HTERT RPE-1 (cell line): ENCODE measurements around the gene HFM1.

Experiments
- in situ Hi-C: fragments of 300-500 bp; cut with MboI; formaldehyde crosslinking; loops from 4 replicates; pipeline ENCODE4 v1.14.3; 2020; ENCODE audit warnings: low sequenced_read_pairs

The HFM1 gene

DNA sequence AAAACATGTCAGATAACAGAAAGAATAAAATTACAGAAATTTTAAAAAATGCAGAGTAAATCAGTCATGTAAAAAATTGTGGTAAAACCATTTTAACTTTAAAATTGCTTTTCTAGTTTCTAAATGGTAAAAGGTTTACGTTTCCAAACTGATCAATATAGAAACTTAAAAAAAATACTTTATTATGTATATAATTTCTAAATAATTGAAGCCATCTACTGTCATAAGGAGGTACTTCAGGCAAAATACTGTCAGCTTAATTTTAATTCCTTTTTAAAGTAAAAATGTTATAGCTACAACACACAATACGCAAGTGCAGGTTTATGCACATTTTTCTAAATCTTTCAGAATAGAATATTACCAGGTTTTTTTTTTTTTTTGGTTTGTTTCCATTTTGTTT, 159.9 kb downstream of the HFM1 start:
- in situ Hi-C loops, result no loop called here

DNA sequence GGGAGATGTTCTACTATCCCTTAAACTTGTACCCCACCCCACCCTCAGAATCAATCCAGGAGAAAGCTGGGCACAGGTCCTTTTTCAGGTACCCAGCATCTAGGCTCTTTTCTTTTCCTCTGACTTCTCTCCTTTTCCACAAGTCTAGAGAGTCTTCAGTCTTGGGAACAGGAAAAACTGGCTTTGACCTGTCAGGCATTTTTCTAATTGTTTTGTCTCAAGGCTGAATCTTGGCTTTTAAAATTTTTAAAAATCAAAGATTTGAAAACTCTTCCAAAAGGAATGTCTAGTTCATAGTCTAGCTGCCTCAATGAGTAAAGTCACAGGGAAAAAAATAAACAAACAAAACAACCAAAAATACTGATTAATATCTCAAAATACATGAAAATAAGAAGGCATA, 161.5 kb downstream of the HFM1 start:
- in situ Hi-C loops, result no loop called here

DNA sequence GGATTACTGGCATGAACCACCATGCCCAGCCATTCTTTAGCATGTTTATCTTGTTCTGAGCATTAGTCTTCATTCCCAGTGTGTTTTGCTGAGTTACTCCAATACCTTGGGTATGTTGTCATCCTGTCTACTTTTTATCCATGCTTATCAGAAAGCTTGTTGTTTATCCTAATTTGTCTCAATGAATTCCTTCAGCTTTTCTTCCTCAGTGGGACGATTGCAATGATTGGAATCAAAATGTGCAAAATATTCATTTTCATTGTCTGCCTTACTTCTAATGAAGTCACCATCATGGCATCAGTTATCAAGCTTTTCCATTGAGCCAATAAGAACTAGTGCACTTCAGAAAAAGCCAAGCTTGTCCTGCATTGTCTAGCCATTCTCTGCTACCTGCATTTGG, 170.5 kb downstream of the HFM1 start:
- in situ Hi-C loops, result no loop called here

DNA sequence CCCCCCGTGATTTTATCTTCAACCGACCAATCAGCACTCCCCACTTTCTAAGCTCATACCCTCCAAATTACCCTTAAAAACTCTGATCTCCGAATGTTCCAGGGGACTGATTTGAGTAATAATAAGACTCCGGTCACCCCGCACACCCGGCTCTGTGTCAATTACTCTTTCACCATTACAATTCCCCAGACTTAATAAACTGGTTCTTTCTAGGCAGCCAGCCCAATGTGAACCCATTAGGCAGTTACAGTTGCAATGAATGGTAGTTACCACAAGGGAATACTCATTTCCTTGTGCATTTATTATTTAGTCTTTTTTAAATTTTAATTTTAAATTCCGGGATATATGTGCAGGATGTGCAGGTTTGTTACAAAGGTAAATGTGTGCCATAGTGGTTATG, 177.9 kb downstream of the HFM1 start:
- in situ Hi-C loops, result no loop called here

DNA sequence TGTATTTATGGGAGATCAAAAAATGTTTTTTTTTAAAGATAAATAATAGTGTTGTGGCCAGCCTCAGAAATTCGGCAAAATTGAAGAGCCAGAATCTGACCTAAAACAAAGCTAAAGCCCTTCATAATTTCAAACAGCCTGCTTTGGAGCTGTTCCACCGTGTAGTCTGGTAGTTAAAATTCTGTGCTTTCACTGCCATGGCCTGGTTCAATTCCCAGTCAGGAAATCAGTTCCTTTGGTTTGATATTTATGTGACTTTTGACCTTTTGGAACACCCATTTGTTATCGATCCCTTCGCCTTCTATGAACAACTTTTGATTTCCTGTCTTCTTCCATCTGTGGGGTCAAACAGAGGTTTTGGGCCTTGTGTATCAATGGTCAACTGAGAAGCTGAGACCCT, 179.8 kb downstream of the HFM1 start:
- in situ Hi-C loops, result no loop called here

DNA sequence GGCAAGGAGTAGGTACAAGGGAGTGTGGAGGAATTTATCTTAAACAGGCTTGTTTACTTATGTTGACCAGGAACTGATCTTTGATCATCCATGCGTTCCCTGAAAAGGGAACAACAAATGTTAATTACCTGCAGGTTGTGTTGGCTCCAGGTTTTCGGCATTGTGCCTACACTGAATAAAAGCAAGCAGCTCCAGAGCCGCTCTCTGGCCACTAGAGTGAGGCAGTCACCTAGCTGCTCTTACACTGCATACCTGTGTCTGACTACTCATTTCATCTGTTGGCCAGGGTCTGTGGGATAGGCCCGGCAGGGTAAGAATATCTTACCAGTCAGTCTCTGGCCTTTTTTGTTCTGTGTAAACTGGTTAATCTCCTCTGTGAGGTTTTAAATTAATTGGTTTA, 183.6 kb downstream of the HFM1 start:
- in situ Hi-C loops, result no loop called here

DNA sequence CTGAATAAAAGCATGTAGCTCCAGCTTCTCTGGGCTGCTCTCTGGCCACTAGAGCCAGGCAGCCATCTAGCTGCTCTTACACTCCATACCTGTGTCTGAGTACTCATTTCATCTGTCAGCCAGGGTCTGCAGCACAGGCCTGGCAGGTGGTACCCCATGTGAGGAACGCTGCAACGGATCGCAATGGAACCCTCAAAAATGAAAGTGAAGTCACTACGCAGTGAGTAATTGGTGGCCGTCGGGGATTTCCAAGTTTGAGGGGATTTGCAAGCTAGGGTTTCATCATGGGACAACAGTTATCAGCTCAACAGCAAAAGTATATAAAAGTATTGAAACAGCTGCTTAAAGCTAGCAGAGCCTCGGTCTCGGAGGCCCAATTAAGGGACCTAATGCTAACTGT, 186.7 kb downstream of the HFM1 start:
- in situ Hi-C loops, result no loop called here
